Activated CD8-positive, alpha-beta memory T cell treated with anti-CD3 and anti-CD28 coated beads, Interleukin-2, amount 50 U/mL, for 48 hours (primary cell): Measurements from ENCODE around the gene ACTN1.

Experiments
- DNase-seq: peaks from one replicate; pipeline ENCODE4 v3.0.0-alpha.2; 2020

Gene ACTN1

DNA sequence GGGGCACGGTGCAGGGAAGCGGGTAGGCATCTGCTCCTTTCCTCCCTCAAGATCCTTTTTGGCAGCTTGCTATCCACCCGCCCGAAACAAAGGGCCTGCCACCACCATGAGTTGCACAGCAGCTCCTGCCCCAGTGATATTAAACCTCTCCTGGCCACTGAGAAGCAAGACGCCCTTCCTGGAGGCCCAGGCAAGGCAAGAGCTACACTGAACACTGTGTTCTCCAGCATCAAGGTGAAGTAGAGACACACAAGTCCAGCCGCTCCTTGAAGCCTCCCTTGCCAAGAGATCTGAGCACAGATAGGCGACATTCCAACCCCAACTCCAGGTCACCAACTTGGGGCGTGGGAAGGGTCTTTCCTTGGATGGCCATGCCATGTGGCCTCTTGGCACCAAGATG lies 70.9 kb downstream of the ACTN1 start:
- no peak for DNase-seq

DNA sequence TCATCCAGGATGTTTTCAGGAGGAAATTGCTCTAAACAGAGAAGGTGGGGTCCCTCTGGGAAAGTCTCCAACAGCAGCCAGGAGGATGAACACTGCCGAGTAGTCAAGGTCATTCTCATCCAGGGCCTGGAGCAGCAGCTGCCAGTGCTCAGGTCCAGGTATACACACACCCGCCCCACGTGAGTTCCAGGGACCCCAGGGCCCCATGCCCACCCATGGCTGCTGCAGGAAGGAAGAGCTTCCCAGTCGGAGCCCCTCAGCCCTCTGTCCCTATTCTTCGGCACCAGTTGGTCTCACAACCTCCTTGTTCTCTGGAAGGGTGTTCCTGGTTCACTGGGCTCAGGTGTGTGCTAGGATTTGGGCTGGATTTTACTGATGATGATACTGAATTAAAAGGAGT lies 72.7 kb downstream of the ACTN1 start:
- DNase-seq = no peak

DNA sequence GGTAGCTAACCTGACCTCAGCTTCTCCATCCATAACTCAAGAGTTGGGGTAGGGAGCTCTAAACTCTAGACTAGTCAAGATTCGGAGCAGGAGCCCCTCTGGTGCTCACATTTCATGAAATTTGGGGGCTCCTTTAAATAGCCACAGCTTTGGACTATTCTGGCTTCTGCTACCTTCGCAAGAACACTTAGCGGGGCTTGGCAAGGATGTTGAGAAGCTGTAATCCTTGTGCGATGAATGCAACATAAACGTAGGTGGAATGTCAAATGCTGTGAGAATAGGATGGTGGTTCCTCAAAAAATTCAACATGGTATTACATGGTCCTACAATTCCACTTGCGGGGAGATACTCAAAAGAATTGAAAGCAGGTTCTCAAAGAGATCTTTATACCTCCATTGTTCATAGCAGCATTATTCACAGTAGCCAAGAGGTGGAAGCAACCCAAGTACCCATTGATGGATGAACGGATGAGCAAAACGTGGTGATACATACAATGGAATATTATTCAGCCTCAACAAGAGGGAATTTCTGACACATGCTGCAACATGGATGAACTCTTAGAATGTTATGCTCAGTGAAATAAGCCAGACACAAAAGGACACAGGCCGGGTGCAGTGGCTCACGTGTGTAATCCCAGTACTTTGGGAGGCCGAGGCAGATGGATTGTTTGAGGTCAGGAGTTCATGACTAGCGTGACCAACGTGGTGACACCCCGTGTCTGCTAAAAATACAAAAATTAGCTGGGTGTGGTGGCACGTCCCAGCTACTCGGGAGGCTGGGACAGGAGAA lies 73.8 kb downstream of the ACTN1 start:
- DNase-seq = no peak

DNA sequence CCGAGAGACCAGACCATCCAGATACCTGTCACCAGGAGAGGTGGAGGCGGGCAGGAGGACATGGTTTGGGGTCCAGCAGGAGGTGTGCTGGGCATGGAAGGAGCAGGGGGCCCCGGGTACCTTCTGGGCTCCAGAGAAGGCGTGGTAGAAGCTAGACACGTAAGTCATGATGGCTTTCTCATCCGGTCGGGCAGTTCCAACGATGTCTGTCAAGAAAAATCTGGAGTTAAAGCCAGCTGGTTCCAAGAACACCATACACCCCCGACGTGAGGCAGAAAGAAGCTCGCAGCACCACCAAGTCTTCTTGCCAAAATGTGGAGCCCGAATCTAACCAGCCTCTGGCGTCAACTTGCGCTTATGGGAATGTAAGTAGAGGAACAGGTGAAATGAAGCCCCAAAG lies 76.7 kb downstream of the ACTN1 start:
- no peak for DNase-seq

DNA sequence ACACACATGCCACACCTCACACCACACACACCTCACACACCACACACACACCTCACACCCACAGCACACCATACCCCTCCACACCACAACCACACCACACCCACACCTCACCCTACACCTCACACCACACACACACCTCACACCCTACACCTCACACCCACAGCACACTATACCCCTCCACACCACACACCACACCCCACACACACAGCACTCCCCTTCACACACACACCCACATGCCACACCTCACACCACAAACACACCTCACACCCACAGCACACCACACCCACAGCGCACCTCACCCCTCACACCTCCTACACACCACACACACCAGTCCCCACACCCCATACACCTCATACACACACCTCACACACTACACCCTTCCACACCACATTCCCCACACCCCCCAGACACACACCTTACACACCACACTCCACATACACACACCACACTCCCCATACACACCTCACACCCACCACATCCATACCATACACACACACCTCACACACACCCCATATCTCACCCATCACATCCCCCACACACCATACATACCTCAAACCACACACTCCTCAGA lies 80.0 kb downstream of the ACTN1 start:
- no peak for DNase-seq

DNA sequence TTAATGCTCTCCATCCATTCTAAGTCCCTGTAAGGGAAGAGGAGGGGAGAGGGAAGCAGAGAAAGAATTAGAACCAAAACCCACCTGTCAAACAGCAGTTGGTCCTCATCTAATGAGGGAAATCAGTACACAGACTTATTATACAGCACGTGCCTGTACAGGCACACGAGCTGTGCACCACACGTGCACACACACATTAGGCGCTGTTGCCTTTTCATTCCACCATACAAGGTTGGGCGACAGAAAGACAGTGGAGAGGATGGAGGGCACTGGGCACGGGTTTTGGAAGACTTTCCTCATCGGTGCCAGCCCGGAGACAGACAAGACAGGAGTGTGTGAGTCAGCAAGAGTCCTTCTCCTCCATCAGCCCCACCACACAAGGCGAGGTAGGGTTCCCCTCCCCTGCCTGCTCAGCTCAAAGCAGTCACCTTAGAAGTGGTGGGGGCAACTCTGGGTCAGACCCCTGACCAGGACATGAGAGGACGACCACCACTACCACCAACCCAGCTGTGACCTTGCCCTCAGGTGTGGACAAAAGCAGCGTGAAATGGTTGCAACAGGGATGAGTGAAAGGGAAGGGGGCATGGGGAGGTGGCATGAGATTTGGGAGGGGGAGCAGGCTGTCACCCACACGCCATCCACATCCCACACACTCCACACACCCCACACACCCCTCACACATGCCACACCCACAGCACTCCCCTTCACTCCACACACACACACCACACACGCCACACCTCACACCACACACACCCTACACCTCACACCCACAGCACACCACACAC lies 80.7 kb downstream of the ACTN1 start:
- no peak for DNase-seq

DNA sequence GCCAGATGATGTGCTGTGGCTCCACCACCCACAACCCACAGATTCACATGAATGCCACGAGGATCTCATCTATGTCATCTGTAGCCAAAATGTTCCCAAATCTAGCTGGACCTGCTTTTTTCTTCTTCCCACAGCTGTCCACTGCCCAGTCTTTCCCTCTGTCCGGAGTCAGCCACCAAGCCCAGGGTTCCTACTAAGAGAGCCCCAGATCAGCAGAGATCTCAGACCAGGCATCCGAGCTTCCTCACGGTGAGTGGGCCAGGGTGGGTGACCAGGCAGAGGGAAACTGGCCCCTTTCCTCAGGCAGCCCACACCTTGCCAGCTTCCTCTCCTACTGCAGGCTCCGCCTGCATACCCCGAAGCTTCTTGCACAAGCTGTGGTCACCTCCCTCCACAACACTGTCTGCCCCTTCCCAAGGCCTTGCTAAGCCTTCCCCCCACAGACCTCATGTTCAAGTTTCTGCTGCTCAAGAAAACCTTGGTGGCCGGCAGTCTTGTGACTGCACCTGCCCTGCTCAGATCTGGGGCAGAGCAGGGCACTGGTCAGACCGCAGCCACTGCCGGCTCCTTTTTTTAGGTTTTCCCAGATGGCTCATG lies 81.4 kb downstream of the ACTN1 start:
- DNase-seq = no peak

DNA sequence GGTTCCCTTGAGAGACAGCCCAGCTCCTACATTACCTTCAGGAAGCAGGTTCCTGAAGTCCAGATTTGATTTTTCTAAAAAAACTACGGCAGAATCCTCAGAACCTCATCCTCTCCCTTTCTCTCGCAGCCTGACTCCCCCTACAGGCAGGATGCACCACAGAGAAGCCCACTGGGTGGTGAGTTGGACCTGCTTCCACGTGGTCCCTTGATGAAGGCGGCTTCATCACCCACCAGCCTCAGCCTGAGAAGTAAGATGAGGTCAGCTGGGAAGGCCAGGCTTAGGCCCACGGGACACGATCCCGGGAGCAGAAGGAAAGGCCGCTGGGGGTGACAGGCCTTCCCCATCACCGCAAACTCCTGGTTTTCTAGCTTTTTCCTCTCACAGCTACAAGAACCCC lies 83.0 kb downstream of the ACTN1 start:
- no peak for DNase-seq

DNA sequence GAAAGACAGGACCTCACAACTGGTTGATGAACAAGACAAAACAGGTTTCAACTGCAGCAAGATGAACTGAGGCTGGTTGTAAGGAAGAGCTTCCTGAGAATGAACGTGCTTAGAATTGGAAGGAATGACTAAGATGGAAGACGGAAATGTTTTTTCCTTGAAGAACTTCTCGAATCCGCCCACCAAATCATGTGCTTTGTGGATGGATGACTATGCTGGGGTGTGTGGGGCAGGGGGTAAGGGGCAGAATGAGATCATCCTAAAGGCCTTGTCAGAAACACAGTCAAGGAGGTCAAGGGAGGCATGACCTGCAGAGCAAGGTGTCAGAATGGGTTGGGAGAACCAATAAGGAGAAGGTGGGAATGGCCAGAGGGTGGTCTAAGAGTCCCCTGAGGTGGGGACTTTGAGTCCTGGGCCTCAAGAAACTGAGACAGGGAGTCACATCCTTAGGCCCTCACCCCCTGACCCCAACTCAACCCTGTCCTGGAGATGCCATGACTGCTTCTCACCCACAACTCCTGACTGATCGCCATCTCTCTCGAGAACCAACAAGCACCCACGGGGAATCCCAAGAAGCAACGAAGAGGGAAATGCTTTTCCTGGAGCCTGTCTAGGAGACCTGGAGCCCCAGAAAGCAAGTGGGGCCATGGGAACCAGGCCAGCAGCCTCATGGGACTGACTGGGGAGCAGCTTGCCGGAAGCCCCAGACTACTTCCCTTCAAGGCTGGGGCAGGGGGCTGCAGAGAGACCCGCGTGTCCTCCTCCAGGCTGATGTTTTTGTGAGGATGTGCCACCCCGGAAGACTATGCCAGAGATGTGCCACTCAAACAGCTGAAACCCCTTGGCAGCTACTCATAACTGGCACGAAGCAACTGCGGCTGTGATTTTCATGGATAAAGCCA lies 84.0 kb downstream of the ACTN1 start:
- DNase-seq = no peak

DNA sequence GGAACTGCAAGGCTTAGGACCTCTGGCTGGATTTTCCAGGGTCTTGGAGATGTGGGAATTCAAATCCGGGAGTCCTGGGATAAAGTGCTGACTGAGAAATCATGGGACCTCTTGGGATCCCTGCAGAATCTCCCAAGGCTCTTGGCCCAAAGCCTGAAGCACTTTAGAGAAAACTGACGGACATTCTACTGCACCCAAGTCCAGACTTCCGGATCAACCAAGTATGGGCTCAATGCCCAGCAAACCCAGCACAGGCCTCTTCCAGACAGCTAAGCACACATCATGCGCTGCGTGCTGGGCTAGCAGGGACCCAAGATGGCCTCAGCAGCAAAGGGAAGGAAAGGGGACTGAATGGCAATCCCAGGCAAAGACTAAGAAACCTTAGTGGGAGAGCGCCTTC lies 85.0 kb downstream of the ACTN1 start:
- DNase-seq = no peak

DNA sequence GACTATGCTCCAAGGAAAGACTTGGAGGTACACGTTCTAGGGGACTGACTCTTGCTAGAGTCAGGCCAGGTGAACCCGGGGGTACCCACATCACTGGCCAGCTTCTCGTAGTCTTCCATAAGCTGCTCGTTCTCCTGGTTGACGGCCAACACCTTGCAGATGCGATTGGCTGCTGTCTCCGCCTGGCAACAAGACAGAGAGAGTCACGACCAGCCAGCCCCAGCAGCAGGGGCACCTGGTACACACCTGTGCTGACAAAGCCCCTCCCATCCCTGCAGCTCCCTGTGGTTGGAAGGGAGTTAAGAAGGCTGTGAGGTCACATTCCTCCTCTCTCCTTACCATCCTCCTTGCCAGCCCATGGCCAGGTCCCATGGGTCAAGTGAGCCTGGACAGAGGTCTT lies 85.5 kb downstream of the ACTN1 start:
- no peak for DNase-seq

DNA sequence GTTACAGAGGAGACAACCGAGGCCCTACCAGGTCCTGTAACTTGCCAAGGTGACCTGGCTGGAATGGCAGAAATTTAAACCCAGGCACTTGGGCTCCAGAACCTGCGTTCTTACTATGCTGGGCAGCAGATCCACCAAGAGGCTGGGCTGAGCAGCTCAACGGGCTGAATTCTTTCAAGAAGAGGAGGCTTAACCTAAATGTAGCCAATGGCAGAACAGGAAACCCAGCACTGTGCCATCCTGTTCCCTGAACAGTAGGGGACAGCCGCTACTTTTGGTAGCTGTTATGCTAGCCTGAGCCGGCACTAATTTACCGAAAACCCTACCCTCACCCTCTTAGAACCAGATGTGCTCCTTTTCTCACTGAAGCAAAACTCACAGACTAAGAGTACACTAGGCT lies 86.1 kb downstream of the ACTN1 start:
- no peak for DNase-seq

DNA sequence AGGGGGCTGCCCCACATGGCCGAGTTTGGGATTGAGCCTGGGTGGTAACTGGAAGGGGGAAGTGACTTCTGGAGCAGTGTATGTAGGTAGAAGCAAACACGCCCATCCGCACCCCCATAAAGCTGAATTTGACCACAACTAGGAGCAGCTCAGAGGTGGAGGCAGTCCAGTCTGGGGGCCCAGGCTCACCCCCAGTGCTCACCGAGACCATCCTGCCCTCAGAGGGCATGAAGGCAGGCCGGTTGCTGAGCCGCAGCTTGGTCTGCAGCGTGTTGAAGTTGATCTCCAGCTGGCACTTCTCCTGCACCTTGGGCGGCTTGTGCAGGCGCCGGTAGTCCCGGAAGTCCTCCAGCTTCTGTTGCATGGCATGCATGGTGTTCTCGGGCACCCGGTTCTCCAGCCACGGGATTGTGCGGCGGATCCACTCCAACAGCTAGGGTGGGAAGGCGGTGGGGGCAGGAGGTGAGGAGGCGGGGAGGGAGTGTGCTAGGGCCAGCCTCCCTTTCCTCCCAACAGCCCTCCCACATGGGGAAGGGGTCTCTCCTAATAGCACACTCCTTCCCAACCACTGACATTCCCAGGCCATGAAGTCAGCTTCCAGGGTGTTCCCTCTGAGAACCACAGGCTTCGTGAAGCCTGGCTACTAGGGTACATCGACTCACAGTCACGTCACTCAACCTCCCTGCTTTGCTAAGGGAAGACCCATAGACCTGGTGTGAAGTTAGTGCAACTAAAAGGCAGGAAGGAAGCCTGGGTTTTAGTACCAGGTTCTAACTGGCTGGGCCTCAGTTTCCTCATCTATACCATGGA lies 87.0 kb downstream of the ACTN1 start:
- DNase-seq = no peak

DNA sequence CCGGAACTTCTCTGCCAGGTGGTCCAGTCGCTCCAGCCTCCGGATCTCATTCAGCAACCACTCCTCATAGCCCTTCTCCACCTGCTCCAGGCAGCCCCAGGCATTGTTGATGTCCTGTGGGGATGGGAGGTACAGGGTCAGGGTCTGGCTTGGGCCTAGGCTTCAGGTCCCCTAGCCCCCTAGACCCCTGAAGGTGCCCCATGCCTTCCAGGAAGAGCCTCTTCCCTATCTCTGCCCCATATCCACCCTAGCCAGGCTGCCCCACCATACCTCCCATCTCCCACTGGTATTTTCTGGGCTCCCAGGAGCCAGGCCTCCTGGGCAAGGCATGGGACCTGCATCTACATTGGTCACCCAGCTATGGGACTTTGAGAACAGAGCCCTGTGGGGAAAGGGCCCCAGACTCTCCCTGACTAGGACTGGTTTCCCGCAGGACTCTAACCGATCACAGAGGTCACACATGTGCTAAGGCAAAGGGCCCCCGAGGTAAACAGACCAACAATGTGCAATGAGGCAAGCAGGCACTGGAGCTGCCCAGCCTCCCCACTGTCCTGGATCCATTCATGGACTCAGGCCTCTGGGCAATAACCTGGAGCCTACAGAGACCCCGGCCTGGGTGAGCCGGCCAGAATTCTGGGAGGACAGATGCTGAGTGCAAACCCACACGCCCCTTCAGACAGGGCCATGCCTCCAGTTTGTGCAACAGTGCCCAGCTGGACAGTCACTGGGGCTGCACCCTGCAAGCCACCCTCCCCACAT lies 88.8 kb downstream of the ACTN1 start:
- DNase-seq = no peak

DNA sequence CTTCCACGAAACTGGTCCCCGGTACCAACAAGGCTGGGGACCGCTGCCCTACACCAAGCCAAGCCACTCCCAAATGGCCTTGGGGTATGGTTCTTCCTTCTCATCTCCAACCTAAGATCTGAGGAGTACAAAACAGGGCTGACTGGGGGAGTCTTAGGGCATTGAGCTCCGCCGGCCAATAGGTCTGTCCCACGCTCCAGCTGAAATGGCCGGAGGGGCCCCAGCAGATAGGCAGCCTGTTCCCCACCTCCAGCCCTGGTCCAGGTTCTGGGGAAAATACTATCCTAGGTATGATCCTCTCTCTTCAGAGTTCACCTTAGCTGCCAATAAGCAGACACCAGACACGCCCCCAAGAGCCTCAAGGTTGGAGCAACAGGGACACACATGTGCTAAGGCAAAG lies 90.2 kb downstream of the ACTN1 start:
- no peak for DNase-seq

DNA sequence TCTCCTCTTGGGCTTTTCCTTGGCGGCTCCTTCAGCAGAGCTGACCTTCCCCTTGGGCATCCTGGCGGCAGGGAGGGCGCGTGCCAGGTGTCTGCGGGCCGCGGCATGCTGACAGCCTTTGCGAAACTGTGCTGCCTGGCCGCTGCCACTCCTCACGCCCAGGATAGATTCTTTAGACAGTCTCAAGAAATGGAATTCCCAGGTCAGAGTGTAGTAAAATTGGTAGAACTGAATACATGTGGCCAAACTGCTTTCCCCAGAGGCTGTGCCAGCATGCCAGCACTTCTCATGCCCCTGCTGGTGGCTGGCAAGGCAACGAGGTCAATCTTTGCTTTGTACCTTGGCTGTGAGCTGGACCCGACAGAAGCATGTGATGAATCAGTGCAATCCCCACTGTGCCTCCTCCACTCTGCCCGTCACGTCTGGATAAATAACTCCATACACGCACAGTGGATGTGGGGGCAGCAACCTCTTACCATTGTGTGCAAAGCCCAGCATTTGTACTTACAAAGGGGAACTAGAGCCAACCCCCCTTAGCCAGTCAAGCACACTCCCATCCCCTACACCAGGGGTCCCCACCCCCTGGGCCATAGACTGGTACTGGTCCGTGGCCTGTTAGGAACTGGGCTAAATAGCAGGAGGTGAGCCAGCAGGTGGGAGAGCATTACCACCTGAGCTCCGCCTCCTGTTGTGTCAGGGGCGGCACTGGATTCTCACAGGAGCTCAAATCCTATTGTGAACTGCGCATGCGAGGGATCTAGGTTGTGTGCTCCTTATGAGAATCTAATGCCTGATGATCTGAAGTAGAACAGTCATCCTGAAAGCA lies 90.9 kb downstream of the ACTN1 start:
- DNase-seq = no peak

DNA sequence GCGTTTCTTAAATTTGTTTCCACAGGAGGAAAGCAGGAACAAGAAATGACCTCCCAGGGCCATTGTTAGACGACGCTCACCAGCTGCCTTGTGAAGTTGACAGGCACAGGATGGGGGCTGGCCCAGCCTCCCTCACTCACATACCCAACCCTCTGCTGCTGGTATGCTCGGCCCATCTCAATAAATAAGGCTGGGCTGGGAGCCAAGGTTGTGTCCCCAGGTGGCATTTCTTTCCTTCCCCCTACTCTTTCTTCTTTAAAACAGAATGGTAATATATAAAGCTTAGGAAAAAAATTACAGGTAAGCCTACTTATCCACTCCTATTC lies 93.0 kb downstream of the ACTN1 start:
- no peak for DNase-seq

DNA sequence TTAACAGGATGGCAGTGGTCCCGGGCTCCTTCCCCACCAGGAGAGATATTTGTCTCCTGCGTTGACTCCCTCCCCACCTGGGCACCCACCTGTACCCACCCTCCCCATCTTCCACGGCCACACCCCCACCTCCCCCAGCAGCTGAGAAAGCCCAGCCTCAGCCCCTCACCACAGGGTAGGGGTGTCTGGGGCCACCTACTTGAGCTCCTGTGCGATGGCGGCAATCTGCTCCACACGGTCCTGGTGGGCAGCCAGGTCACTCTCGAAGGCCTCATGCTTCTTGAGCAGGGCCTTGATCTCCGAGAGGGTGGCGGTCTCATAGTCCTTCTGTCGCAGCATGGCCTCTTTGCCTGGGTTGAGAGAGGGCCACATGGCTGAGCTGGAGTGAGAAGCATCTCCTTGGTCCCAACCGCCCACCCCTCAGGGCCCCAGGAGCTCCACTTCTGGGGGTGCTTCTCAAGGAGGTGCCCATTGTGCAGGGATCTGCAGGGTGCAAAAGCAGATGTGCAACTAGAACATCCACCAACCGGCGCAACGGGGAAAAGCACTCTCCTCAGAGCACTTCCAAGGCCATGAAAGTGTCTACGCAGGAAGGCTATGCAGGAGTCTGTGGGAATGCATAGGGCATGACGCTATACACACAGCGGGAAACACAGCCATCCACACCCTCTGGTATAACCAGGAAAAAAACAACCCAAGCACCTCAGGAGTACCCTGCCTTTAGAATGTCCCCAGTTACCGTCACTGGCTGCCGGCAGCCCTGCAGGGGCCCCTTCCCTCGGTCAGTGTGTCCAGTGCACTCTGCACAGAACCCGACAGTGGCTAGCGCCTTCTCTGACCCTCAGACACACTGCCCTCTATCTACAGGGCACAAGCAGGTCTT lies 93.6 kb downstream of the ACTN1 start:
- DNase-seq = no peak
